DND-41 (cell line): ENCODE results near the gene DNAJC15.

ENCODE experiments used
- EZH2 ChIP-seq: IDR thresholded peaks from 3 replicates; pipeline ENCODE4 v1.6.1; 2012; ENCODE audit warnings: borderline replicate concordance, low read depth, mild to moderate bottlenecking, moderate library complexity, low read length, inconsistent platforms; ENCODE audit not compliant: severe bottlenecking
- TF ChIP-seq, protein P1 (sequence below): IDR thresholded peaks from 2 replicates; pipeline ENCODE4 v1.5.1; 2012; ENCODE audit warnings: borderline replicate concordance, low read length, moderate library complexity, mild to moderate bottlenecking; ENCODE audit not compliant: poor library complexity, severe bottlenecking; ENCODE audit errors: extremely low read depth

DNA sequence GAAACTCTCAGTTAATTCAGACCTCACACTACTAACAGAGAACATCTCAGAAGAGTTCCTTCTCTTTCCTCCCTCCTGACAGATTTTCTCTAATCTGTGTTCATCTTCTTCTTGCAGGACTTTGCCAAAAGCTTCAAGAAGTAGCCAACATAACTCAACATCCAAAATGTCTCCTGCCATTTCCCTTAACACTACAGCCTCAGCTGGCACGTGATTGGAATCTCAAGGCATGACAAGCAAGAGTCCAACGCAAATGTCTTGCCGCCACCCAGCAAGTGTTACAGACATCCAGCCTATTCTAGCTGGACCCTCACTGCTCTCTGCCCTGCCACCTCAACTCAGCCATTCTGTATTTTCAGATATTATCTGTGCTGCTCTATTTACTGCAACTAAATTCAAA is 135.1 kb downstream of the DNAJC15 start:
- TF ChIP-seq, protein P1, sequence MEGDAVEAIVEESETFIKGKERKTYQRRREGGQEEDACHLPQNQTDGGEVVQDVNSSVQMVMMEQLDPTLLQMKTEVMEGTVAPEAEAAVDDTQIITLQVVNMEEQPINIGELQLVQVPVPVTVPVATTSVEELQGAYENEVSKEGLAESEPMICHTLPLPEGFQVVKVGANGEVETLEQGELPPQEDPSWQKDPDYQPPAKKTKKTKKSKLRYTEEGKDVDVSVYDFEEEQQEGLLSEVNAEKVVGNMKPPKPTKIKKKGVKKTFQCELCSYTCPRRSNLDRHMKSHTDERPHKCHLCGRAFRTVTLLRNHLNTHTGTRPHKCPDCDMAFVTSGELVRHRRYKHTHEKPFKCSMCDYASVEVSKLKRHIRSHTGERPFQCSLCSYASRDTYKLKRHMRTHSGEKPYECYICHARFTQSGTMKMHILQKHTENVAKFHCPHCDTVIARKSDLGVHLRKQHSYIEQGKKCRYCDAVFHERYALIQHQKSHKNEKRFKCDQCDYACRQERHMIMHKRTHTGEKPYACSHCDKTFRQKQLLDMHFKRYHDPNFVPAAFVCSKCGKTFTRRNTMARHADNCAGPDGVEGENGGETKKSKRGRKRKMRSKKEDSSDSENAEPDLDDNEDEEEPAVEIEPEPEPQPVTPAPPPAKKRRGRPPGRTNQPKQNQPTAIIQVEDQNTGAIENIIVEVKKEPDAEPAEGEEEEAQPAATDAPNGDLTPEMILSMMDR = no peak
- no peak for TF ChIP-seq EZH2
